GM15510 (cell line): ENCODE results near the gene PPARD.

Source experiments
- POLR2A ChIP-seq: IDR thresholded peaks from 3 replicates; pipeline ENCODE4 v1.6.1; 2011; ENCODE audit warnings: borderline replicate concordance; ENCODE audit not compliant: insufficient read length; ENCODE audit errors: extremely low read depth

PPARD gene

GRCh38 chr6:35427851-35428321 is 85.5 kb downstream of the PPARD start:
- no peak for TF ChIP-seq POLR2A

DNA sequence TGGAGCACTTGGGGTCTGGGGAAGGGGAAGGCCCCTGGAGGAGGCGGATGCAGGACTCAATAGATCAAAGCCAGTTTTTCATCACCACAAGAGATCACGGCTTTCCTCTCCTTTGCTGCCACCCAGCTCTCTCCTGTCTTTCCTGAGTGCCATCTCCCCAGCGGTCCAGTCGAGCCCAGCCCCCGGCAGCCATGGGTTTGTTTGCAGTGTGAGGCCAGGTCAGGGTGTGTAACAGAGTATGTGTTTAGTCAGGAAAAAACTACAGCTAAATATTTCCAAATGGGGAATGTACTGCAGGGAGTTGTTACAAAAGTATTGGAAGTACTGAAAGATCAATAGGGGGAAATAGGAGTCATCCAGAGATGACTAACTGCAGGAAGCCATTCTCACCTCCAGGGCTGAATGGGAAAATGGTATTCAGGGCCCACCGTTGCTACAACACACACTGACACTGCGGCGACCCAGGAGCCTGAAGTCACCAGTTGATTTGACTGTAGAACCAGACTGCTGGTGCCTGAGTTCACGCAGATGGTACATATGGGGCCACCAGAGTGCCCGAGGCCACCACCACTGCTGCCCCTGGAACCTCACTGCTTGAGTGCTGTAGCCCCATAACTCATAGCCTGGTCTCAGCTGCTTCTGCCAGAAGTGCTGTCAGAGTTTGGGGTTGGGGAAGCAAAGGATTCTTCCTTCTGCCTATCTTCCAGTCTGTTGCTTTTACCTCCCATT is 86.2 kb downstream of the PPARD start:
- no peak for TF ChIP-seq POLR2A

DNA sequence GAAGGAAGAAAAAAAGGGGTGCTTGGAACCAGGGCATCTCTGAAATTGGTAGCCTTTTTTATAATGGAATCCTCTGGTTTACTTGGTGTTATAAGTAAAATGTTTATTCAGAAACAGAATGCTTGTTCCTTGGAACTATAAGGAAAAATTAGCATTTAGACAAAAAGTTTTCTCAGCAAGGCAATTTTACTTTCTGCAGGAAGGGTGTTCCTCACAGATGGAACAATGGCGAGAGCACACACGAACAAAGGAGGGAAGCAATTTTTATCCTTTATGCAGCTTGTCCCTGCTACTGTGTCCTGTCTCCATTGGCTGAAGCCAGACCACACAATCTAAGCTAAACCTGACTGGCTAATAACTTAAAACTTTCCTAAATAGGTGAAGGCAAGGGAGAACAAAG is 87.1 kb downstream of the PPARD start:
- TF ChIP-seq POLR2A = no peak

GRCh38 chr6:35432291-35432690 is 89.9 kb downstream of the PPARD start:
- no peak for TF ChIP-seq POLR2A

DNA sequence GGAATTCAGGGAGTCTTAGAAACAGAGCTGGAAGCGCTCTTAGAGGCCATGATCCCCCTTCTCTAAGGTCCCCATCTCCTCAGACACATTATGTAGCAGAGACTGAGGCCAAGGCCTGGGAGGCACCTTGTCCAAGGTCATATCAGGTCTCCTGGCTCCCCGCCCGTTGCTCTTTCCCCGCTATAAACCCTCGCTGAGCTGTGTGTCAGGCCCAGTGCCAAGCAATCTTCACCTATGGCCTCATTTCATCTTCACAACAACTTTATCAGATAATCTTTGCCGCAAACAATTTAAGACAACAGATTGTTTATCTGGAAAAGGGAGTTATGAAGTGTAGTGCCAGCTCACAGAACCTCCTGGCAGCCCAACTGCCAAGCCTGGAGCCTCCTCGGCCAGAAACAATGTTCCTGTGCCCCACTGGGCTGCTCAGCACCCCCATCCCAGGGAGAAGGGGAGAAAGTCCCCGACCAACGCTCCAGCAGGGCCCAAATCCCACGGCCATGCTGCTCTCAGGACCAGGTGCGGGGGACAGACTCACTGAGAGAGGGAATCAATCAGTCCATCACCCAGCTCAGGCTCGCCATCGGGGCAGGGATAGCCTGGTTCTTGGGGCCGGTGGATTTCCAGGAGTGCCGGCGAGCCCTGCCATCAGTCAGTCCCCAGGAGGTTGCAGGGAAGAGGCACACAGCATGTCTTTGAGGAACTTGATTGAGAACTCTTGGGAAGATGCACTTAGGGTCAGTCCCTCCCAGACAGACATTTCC is 92.9 kb downstream of the PPARD start:
- no peak for TF ChIP-seq POLR2A

DNA sequence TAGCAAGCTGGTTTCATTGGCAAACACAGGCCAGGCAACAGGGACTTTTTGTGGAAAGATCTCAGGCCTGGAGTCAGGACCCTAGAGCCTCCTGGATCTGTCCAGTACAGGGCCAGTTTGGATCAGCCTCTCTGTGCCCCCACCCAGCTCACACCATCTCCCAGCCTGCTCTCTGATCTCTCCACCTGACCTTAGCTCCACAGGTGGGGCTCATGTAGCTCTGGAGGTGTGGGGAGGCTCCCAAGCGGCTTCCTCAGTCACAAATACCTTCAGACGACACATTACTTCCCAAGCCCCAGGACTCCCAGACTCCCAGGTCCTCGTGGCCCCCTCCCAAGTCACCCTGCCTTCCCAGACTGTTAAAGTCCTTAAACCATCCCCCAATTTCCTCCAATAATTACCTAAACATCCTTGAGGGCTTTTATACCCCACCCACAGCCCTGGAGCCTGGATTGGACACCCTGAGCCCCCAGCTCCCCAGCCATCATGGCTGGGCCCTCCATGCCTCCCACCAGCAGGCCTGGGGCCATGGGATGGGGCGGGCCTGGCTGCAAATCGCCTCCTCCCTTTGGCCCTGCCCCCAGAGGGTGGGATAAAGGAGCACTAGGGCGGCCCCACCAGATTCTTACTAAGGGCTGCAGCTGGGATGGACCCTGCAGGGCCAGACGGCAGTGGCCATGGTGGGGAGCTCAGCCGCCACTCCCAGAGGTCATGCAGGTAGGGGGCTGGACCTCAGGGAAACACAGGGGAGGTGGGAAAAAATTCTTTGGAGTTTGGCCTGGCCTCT is 93.9 kb downstream of the PPARD start:
- TF ChIP-seq POLR2A = no peak

- no peak for TF ChIP-seq POLR2A
Observed at GRCh38 chr6:35439308-35439707, 97.0 kb downstream of the PPARD start.

GRCh38 chr6:35441205-35441604 is 98.8 kb downstream of the PPARD start:
- no peak for TF ChIP-seq POLR2A

GRCh38 chr6:35441642-35442041 is 99.3 kb downstream of the PPARD start:
- no peak for TF ChIP-seq POLR2A

DNA sequence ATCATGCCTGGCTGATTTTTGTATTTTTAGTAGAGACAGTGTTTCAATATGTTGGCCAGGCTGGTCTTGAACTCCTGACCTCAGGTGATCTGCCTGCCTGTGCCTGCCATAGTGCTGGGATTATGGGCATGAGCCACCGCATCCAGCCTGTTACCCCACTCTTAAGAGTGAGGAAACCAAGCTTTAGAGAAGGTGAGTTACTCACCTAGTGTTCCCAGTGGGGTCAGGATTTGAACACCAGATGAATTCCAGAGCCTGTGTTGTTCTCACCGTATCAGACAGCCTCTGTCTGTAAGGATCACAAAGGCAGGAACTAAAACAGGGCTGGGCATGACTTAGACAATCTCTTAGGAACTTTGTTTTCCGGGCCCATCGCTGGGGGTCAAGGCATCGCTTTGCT is 100.3 kb downstream of the PPARD start:
- no peak for TF ChIP-seq POLR2A

GRCh38 chr6:35443341-35444030 is 101.1 kb downstream of the PPARD start:
- TF ChIP-seq POLR2A = no peak

DNA sequence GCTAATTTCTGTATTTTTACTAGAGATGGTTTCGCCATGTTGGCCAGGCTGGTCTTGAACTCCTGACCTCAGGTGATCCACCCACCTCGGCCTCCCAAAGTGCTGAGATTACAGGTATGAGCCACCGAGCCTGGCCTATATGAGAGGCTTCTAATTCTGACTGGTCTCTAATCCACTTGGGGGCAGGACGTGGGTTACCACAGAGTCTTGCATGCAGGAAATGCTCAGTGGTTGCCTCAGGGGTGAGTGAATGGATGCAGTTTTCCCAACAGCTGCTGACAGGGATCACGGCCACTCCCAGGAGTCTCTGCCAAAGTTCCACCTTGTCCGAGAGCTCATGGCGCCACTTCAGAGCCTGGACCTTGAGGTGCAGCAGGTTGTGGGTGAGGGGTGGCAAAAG is 103.3 kb downstream of the PPARD start:
- no peak for TF ChIP-seq POLR2A

- no peak for TF ChIP-seq POLR2A
Observed at GRCh38 chr6:35448191-35448590, 105.8 kb downstream of the PPARD start.

DNA sequence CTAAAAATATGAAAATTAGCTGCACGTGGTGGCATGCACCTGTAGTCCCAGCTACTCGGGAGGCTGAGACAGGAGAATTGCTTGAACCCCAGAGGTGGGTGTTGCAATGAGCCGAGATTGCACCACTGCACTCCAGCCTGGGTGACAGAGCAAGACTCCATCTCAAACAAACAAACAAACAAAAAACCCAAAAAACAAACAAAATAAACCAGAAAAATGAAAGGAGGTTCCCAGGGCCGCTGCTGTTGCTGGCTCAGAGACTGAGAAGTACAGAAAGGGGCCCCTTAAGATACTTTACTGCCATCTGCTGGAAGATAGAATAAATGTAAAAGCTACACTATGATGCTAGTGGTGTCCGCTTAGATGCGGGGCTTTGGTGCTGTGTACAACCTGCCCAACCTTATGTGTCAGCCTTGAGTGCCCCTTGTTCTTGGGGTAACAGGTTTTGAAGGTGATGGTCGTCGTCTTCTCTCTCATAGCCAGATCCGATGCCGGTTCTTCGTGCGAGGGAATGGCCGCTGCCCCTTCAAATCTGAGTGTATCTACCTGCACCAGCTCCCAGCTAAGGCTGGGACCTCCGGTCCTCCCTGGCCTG is 107.0 kb downstream of the PPARD start:
- TF ChIP-seq POLR2A = no peak

DNA sequence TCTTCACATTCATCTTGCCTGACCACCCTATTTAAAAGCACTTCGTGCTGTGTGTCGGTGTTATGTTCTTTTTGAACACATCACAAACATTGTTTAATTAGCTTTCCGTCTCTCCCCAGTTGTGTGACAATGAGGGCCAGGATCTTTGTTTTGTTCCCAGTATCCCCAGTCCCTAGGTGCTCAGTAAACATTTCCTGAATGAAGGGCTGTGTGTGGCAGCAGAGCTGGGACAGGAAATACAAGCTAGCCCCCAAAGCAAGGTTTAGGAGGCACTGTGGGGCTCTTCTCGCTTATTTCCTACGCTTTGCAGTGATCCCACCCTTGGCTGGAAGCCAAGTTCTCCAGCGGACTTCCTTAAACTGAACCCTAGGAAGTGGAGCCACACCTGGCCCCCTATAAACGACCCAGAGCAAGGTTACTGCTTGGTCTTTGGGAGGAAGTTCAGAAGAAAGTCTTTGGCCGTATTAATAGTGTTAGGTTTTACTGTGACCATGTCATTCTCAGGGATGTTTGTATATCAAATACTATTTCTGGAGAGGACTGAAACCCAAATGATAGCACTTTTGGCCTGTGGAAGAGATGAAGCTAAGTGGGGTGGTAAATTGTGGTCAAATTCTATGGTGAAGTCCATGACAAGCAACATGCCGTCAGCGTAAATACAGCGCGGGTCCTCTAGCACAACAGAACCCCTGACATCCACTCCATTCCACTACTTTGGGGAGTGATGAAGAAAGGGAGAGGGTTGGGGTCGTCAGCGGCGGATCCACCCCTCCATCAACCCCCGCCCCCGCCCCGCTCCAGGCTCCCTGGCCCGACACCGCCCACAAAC is 109.2 kb downstream of the PPARD start:
- TF ChIP-seq POLR2A = no peak
